Brain pericyte (primary cell): ENCODE data around the gene CNPPD1.
"Not testable (repeated sequence)": the region's sequence is repeated elsewhere in the genome, so short reads cannot be mapped to it uniquely, and the experiment has no call there.

Experiments
- DNase-seq: peaks from one replicate; pipeline ENCODE4 v3.0.0-alpha.2; 2012; ENCODE audit warnings: low read depth, low spot score

Gene CNPPD1

GRCh38 chr2:219207884-219208740, 31.4 kb upstream of the CNPPD1 start:
- DNase-seq: no peak

GRCh38 chr2:219207134-219207883, 30.6 kb upstream of the CNPPD1 start:
- no peak for DNase-seq

GRCh38 chr2:219206328-219207133, 29.8 kb upstream of the CNPPD1 start, which contains the start of gene ZFAND2B:
Gene ZFAND2B (plus strand): TSS chr2:219206782. CDS start chr2:219206988, 206 bp downstream.
- peak; percentile 73 for DNase-seq

GRCh38 chr2:219205981-219206327, 29.2 kb upstream of the CNPPD1 start:
- no peak for DNase-seq

- no peak for DNase-seq
These were observed 28.4 kb upstream of the CNPPD1 start for GRCh38 chr2:219205165-219205538.

GRCh38 chr2:219204425-219205164, 27.9 kb upstream of the CNPPD1 start:
- DNase-seq: no peak

GRCh38 chr2:219201331-219201730, 24.6 kb upstream of the CNPPD1 start:
- not testable (repeated sequence) for DNase-seq

GRCh38 chr2:219200502-219201326, 24.0 kb upstream of the CNPPD1 start:
- DNase-seq: not testable (repeated sequence)

GRCh38 chr2:219199470-219200211, 22.9 kb upstream of the CNPPD1 start:
- no peak for DNase-seq

GRCh38 chr2:219198974-219199373, 22.2 kb upstream of the CNPPD1 start:
- no peak for DNase-seq

GRCh38 chr2:219197388-219197787, 20.7 kb upstream of the CNPPD1 start:
- DNase-seq: no peak

- no peak for DNase-seq
These were observed 10.2 kb upstream of the CNPPD1 start for GRCh38 chr2:219186754-219187456.

GRCh38 chr2:219184121-219184520, 7.4 kb upstream of the CNPPD1 start:
- no peak for DNase-seq

GRCh38 chr2:219183151-219183772, 6.5 kb upstream of the CNPPD1 start:
- DNase-seq: no peak

- DNase-seq: no peak
These were observed 5.8 kb upstream of the CNPPD1 start for GRCh38 chr2:219182331-219183150.

- DNase-seq: no peak
These were observed 4.8 kb upstream of the CNPPD1 start for GRCh38 chr2:219181531-219181930.

GRCh38 chr2:219180961-219181360, 4.2 kb upstream of the CNPPD1 start:
- no peak for DNase-seq
